Bronchial epithelial cell (primary cell): ENCODE data around the gene GSX2. TPM values are rescaled to one million over a fixed set of nuclear protein-coding genes. Genes with fewer than 3 reads are reported as not detected.

Experiments used
- total RNA-seq: library from RNA; depleted of rRNA; stranded (reverse); fragments of >200 nt; gene quantifications from 2 replicates; pipeline ENCODE4 v1.2.1, GENCODE V29; 2014

GSX2 gene
- total RNA-seq, 1 donor from 2014 or later: not detected

Other genes starting within 250 kb of the GSX2 start
- gene CHIC2, start 35.6 kb upstream of the GSX2 start, total RNA-seq: 36.1 and 42.2 TPM in 2 replicates
- gene PDGFRA, start 129.1 kb downstream of the GSX2 start, total RNA-seq: 0.26 and 2.1 TPM in 2 replicates